Aorta (tissue), 5 donors: Measurements from ENCODE around the gene TRMO. TPM values are rescaled to one million over a fixed set of nuclear protein-coding genes. Genes with fewer than 3 reads are reported as not detected.
"Not testable (repeated sequence)": the region's sequence is repeated elsewhere in the genome, so short reads cannot be mapped to it uniquely, and the experiment has no call there.

Experiments
- ATAC-seq: fragments of 200-7000 bp; cut with Tn5 transposase; one replicate; pipeline ENCODE4 v1.9.1; 2022; ENCODE audit warnings: moderate library complexity; ENCODE audit not compliant: low FRiP score
- DNase-seq, 2 donors: peaks; one replicate each; pipeline ENCODE4 v3.0.0-alpha.2; 2020
- H3K27ac ChIP-seq, 2 donors: one replicate each; pipeline ENCODE4 v1.5.1; 2013; ENCODE audit warnings: low read length in 2 of 2, mild to moderate bottlenecking in 2 of 2, moderate library complexity in 2 of 2, control low read depth in 1 of 2, inconsistent platforms in 1 of 2, low read depth in 1 of 2
- H3K27me3 ChIP-seq, 2 donors: one replicate each; pipeline ENCODE4 v1.6.1; 2013; ENCODE audit warnings: control low read depth in 1 of 2, low read length in 1 of 2, mild to moderate bottlenecking in 1 of 2, moderate library complexity in 1 of 2; ENCODE audit not compliant: insufficient read depth in 2 of 2, control insufficient read depth in 1 of 2
- H3K36me3 ChIP-seq, 2 donors: one replicate each; pipeline ENCODE4 v1.6.1; 2013; ENCODE audit warnings: control low read depth in 1 of 2, low read length in 1 of 2, mild to moderate bottlenecking in 1 of 2; ENCODE audit not compliant: insufficient read depth in 2 of 2, control insufficient read depth in 1 of 2
- H3K4me1 ChIP-seq, 2 donors: one replicate each; pipeline ENCODE4 v1.6.1; 2013; ENCODE audit warnings: low read length in 2 of 2, control low read depth in 1 of 2, mild to moderate bottlenecking in 1 of 2, moderate library complexity in 1 of 2; ENCODE audit not compliant: insufficient read depth in 2 of 2, control insufficient read depth in 1 of 2
- H3K4me3 ChIP-seq, 2 donors: one replicate each; pipeline ENCODE4 v1.5.1; 2013; ENCODE audit warnings: low read length in 2 of 2, control low read depth in 1 of 2, mild to moderate bottlenecking in 1 of 2
- H3K9me3 ChIP-seq: one replicate; pipeline ENCODE4 v1.6.1; 2013; ENCODE audit warnings: mild to moderate bottlenecking, low read length; ENCODE audit not compliant: control insufficient read depth
- WGBS, 2 donors: extraction: QIAGEN DNeasy Blood & Tissue Kit; methylation state at CpG; one replicate each; pipeline ENCODE4 v1.1.7; 2013; 5-methylcytosine and 5-hydroxymethylcytosine counted together
- intact Hi-C, 2 donors: fragments of 100-400 bp; cut with DNase I; formaldehyde crosslinking; loops; one replicate each; pipeline versions ENCODE4 v1.14.2 to v1.15.0; 2022
- polyA plus RNA-seq, 2 donors: library from polyadenylated mRNA; stranded (reverse); fragments of 200-250 nt; gene quantifications; one replicate each; pipeline ENCODE4 v1.2.3, GENCODE V29; 2013
- total RNA-seq, 2 donors: library from RNA; stranded (reverse); fragmentation: NEBNext Ultra II Directional; extraction: Animal tissue kit (Norgen Biotek cat#: 25700); gene quantifications; one replicate each; pipeline ENCODE4 v1.2.1, GENCODE V29; 2021
- donor health status: healthy with polysubstance abuse.
- donor health status: Bipolar disorder and iron deficiency.
- donor health status: DM: no; HTN: no; CAD: no.
- donor health status: DM: no; HTN: no; CAD: no.
- donor health status: DM: yes; HTN: yes; CAD: no.

Gene TRMO
- total and polyA plus RNA-seq, 4 donors = 5.5 to 10.7 (median 8.6) TPM

DNA sequence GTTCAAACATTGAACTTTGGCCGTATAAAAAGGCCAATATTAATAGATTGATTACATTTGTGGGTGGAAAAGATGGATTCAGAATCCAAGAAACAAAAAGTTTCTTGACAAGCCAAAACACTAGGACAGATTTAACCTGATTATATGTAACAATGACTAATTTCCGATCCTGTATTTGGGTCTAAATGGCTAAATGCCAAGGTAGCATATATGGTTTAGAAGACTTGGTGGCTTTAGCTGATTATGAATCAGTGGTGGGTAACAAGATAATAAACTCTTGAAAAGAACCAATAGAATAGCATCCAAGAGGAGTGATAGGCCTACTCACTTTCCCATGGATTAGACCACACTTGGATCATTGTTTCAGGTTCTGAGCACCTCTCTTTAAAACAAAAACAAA, 39.1 kb upstream of the TRMO start:
- H3K4me1 ChIP-seq = no peaks in the 10 kb centered on the region
- H3K4me3 ChIP-seq = no peak overlapping the region
- ATAC-seq (no peak), DNase-seq (no peak)
- H3K27me3 ChIP-seq = no peaks in the 10 kb centered on the region
- no peaks in the 10 kb centered on the region for H3K36me3 ChIP-seq
- H3K27ac ChIP-seq = no peak overlapping the region
- 88% methylated on average over 2 of the region's 2 CpGs for WGBS, 2 donors
- H3K9me3 ChIP-seq = peaks cover 2% of the 10 kb centered on the region
- intact Hi-C loops = no loop called here

DNA sequence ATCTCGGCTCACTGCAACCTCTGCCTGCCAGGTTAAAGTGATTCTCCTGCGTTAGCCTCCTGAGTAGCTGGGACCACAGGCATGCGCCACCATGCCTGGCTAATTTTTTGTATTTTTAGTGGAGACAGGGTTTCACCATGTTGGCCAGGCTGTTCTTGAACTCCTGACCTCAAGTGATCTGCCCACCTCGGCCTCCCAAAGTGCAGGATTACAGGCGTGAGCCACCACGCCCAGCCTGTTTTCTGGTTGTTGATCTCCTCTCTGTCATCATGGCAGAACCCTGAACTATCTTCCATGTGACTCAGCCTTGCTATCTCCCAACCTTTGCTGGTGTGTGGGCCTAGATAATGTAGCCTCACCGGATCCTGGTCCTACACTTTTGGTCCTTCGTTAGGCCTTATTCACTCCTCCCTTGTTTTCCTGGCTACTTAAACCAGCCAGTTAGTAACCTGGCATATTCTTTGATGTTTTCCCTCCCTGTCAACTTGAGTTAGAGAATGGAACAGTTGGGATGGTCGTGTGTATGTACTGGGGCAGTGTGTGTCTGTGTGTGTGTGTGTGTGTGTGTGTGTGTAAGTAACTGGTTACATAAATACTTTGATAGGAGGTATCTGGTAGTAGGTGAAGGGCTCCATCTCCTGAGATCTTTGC, 38.5 kb upstream of the TRMO start:
- H3K9me3 ChIP-seq, H3K27ac ChIP-seq, H3K36me3 ChIP-seq, H3K4me1 ChIP-seq, intact Hi-C loops, H3K27me3 ChIP-seq, ATAC-seq, H3K4me3 ChIP-seq, DNase-seq: not testable (repeated sequence)
- WGBS, 2 donors = 86 to 88% methylated on average over 9 of the region's 9 CpGs

DNA sequence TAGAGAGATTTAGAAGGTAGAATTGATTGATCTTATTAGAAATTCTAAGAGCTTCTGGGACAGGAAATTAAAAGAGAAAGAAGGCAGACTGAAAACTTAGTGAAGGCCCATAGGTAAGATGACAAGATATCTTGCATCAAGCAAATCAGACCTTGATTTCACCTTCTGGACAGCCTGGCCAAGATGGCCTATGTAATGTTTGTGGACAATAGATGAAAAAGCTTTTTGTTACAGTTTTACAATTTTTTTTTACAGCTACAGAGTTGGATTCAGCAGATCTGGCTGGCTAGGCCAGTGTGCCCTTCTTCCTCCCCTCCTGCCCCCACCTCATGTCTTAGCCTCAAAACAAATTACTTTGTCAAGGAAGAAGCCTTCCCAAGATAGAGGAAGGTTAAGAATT, 37.3 kb upstream of the TRMO start:
- DNase-seq (no peak), ATAC-seq (no peak)
- Histone ChIP-seq H3K36me3 (no peaks in the 10 kb centered on the region), H3K4me1 (no peaks in the 10 kb centered on the region), H3K27me3 (no peaks in the 10 kb centered on the region), H3K27ac (no peak overlapping the region), H3K9me3 (no peaks in the 10 kb centered on the region), H3K4me3 (no peak overlapping the region)
- intact Hi-C loops = no loop called here

DNA sequence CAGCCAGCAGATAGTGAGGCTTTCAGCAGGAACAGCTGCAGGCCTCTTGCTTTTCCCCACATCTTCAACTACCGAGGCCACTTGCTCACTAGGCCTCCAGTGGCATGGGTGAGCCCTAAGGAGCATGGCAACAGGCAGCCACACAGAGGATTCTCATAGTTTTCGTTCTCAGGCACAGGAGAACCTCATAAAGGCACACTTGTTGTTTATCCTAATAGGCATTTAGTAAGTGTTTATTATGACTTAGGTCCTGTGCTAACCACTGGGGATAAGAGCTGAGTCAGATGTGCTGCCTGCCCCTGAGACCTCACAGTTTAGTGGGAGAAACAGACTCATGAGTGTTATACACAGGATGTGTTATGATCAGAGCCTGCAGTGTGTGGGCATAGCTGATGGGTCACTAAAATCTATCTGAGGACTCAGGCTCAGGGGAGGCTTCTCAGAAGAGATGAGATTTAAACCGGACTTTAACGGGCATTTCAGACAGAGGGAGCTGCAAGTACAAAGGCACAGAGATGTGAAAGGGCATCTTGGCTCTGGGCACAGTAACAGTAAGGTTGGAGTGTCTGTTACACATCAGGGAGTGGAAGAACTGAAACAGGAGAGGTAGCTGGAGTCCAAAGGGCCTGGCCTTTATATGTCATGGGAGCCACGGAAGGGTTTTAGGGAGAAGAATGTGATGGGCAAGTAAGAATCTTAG, 36.7 kb upstream of the TRMO start:
- ATAC-seq (no peak), DNase-seq (no peak)
- H3K36me3 ChIP-seq = no peaks in the 10 kb centered on the region
- no peaks in the 10 kb centered on the region for H3K27me3 ChIP-seq
- WGBS, 2 donors = 79 to 82% methylated on average over 5 of the region's 5 CpGs
- no peak overlapping the region for H3K4me3 ChIP-seq
- H3K27ac ChIP-seq = no peak overlapping the region
- H3K9me3 ChIP-seq = no peaks in the 10 kb centered on the region
- H3K4me1 ChIP-seq = no peaks in the 10 kb centered on the region
- intact Hi-C loops = no loop called here

DNA sequence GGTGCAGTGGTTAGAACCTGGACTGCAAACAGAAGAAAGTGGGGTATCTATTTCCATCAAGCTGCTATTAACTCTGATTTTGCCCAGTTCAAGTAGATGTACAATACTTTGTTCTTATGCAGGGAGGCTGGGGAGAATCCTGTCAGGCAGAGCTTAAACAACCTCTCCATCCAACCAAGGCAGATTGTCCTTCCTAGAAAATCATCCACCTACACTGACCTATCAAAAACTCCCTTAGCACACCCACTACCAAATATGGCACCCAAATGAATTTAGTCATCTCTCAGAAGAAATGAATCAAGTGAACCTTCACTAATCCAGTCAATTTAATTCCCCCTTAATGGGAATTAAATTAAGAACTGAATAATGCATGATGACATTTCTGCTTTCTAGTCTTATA, 34.0 kb upstream of the TRMO start:
- Histone ChIP-seq H3K4me1 (no peaks in the 10 kb centered on the region), H3K36me3 (no peaks in the 10 kb centered on the region), H3K4me3 (no peak overlapping the region), H3K27ac (no peak overlapping the region), H3K27me3 (no peaks in the 10 kb centered on the region), H3K9me3 (no peaks in the 10 kb centered on the region)
- ATAC-seq = no peak
- intact Hi-C loops = no loop called here
- DNase-seq = no peak

DNA sequence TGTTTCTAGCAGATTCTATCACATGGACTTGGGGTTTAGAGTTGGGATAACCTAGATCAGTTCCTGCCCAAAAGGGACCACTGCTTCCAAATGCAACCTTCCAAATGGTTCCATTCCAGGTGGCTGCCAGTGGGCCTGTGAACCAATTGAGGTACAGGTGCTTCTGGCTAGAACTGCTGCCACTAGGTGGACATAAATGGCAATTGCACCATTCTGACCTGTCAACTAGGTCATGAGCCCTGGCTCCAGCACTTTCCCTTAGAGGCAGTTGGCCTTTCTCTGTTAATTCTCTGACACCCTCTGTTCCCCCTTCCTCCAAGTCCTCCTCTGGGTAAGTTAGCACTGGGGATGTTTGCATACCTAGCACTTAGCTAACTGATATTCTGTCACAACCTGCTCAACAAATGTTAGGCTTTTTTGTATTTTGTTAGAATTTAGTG, 32.3 kb upstream of the TRMO start:
- Histone ChIP-seq H3K9me3 (peaks cover 4% of the 10 kb centered on the region), H3K4me1 (no peaks in the 10 kb centered on the region), H3K27me3 (no peaks in the 10 kb centered on the region), H3K4me3 (no peak overlapping the region), H3K36me3 (no peaks in the 10 kb centered on the region), H3K27ac (no peak overlapping the region)
- no peak for ATAC-seq
- DNase-seq = no peak
- intact Hi-C loops = no loop called here

DNA sequence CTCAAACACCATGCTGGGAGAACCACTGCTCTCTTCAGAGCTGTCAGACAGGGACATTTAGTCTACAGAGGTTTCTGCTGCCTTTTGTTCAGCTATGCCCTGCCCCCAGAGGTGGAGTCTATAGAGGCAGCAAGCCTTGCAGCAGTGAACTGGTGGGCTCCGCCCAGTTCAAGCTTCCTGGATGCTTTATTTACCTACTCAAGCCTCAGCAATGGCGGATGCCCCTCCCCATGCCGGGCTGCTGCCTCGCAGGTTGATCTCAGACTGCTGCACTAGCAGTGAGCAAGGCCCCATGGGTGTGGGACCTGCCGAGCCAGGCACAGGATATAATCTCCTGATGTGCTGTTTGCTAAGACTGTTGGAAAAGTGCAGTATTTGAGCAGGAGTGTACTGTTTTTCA, 28.6 kb upstream of the TRMO start:
- DNase-seq, H3K4me1 ChIP-seq, intact Hi-C loops, H3K4me3 ChIP-seq, H3K27ac ChIP-seq, ATAC-seq, H3K9me3 ChIP-seq, H3K36me3 ChIP-seq, H3K27me3 ChIP-seq: not testable (repeated sequence)
- 84% methylated on average over 5 of the region's 5 CpGs for WGBS, 2 donors

DNA sequence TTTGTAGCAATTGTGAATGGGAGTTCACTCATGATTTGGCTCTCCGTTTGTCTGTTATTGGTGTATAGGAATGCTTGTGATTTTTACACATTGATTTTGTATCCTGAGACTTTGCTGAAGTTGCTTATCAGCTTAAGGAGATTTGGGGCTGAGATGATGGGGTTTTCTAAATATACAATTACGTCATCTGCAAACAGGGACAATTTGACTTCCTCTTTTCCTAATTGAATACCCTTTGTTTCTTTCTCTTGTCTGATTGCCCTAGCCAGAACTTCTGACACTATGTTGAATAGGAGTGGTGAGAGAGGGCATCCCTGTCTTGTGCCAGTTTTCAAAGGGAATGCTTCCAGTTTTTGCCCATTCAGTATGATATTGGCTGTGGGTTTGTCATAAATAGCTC, 24.8 kb upstream of the TRMO start:
- 59 to 88% methylated on average over 1 to 2 of the region's 2 CpGs for WGBS, 2 donors
- H3K27me3 ChIP-seq, H3K9me3 ChIP-seq, H3K4me3 ChIP-seq, H3K27ac ChIP-seq, DNase-seq, H3K4me1 ChIP-seq, ATAC-seq, intact Hi-C loops, H3K36me3 ChIP-seq: not testable (repeated sequence)

DNA sequence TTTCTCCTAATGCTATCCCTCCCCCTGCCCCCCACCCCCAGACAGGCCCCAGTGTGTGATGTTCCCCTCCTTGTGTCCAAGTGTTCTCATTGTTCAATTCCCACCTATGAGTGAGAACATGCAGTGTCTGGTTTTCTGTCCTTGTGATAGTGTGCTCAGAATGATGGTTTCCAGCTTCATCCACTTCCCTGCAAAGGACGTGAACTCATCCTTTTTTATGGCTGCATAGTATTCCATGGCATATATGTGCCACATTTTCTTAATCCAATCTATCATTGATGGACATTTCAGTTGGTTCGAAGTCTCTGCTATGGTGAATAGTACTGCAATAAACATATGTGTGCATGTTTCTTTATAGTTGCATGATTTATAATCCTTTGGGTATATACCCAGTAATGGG, 23.2 kb upstream of the TRMO start:
- WGBS, 2 donors = 76 to 83% methylated on average over 2 of the region's 2 CpGs
- ATAC-seq, H3K27me3 ChIP-seq, DNase-seq, H3K4me3 ChIP-seq, H3K36me3 ChIP-seq, H3K4me1 ChIP-seq, intact Hi-C loops, H3K9me3 ChIP-seq, H3K27ac ChIP-seq: not testable (repeated sequence)
